NB4 (cell line): Measurements from ENCODE around the gene NEU4.
"Not testable (repeated sequence)": the region's sequence is repeated elsewhere in the genome, so short reads cannot be mapped to it uniquely, and the experiment has no call there.

Experiments
- DNase-seq: peaks from one replicate; pipeline ENCODE4 v3.0.0; 2010; ENCODE audit warnings: low read depth
- H3K4me3 ChIP-seq: one replicate; pipeline ENCODE4 v1.5.1; 2011; ENCODE audit warnings: mild to moderate bottlenecking, low read depth, low read length, moderate library complexity
- CTCF ChIP-seq: IDR thresholded peaks from one replicate; pipeline ENCODE4 v1.5.1; 2012; ENCODE audit warnings: low read depth, low read length
- MAX ChIP-seq: IDR thresholded peaks from 2 replicates; pipeline ENCODE4 v1.6.1; 2011; ENCODE audit warnings: low read depth, low read length
- MYC ChIP-seq: IDR thresholded peaks from 2 replicates; pipeline ENCODE4 v1.6.1; 2011; ENCODE audit warnings: low read depth, low read length
- POLR2A ChIP-seq: IDR thresholded peaks from 2 replicates; pipeline ENCODE4 v1.6.1; 2011; ENCODE audit warnings: mild to moderate bottlenecking; ENCODE audit not compliant: insufficient read length; ENCODE audit errors: extremely low read depth

Gene NEU4

GRCh38 chr2:241817126-241817820 is 8.3 kb downstream of the NEU4 start:
- TF ChIP-seq MAX (no peak), POLR2A (no peak), MYC (no peak), CTCF (no peak)
- peak; percentile 45 for DNase-seq
- no peak overlapping the region for H3K4me3 ChIP-seq

GRCh38 chr2:241817821-241818215 is 8.8 kb downstream of the NEU4 start:
- H3K4me3 ChIP-seq, DNase-seq: not testable (repeated sequence)

GRCh38 chr2:241818229-241818942 is 9.4 kb downstream of the NEU4 start:
- DNase-seq = no peak
- TF ChIP-seq MAX (no peak), CTCF (no peak), MYC (no peak), POLR2A (no peak)
- no peak overlapping the region for H3K4me3 ChIP-seq

- H3K4me3 ChIP-seq = no peak overlapping the region
- TF ChIP-seq MYC (no peak), MAX (no peak), POLR2A (no peak), CTCF (no peak)
- DNase-seq = peak; percentile 1
Measured at GRCh38 chr2:241818943-241819270, 9.9 kb downstream of the NEU4 start.

- not testable (repeated sequence) for DNase-seq, H3K4me3 ChIP-seq
Measured at GRCh38 chr2:241819947-241820624, 11.1 kb downstream of the NEU4 start.

GRCh38 chr2:241820625-241821384 is 11.8 kb downstream of the NEU4 start:
- no peak for DNase-seq
- TF ChIP-seq MYC (no peak), MAX (no peak)
- no peak overlapping the region for H3K4me3 ChIP-seq
